Cardiac muscle cell (in vitro differentiated cells and primary cell): ENCODE results near the gene VWA8. TPM values are rescaled to one million over a fixed set of nuclear protein-coding genes. Genes with fewer than 3 reads are reported as not detected.

Experiments used
- DNase-seq, 2 donors: peaks; one replicate each; pipeline versions ENCODE4 v3.0.0 to v3.0.0-alpha.2; 2010 to 2017; ENCODE audit warnings: low read depth in 1 of 2, low spot score in 1 of 2
- H3K27ac ChIP-seq: fragments of 200-600 bp; sonication (generic); 2 replicates; pipeline ENCODE4 v1.5.1; 2016
- H3K27me3 ChIP-seq: fragments of 200-600 bp; sonication (generic); 2 replicates; pipeline ENCODE4 v1.6.0; 2016; ENCODE audit warnings: control low read depth
- H3K36me3 ChIP-seq: fragments of 200-600 bp; sonication (generic); 2 replicates; pipeline ENCODE4 v1.5.1; 2016; ENCODE audit warnings: control low read depth
- H3K4me1 ChIP-seq: fragments of 200-600 bp; sonication (generic); 2 replicates; pipeline ENCODE4 v1.8.1; 2017; ENCODE audit warnings: low read depth, mild to moderate bottlenecking, mixed run types
- H3K4me3 ChIP-seq: fragments of 200-600 bp; sonication (generic); 2 replicates; pipeline ENCODE4 v1.5.1; 2016; ENCODE audit warnings: mild to moderate bottlenecking
- H3K9me3 ChIP-seq: fragments of 200-600 bp; sonication (generic); 2 replicates; pipeline ENCODE4 v1.5.1; 2017; ENCODE audit warnings: low read depth, mild to moderate bottlenecking, control low read depth
- polyA plus RNA-seq: library from polyadenylated mRNA; unstranded; fragments of >200 nt; fragmentation: Nextera tagmentation; extraction: Ambion mirVana; gene quantifications from 2 replicates; pipeline ENCODE4 v1.2.1, GENCODE V29; 2016
- total RNA-seq: library from RNA; depleted of rRNA; stranded (reverse); fragments of >200 nt; gene quantifications from 2 replicates; pipeline ENCODE4 v1.2.3, GENCODE V29; 2016
- TF ChIP-seq, protein P1 (sequence below): IDR thresholded peaks from 2 replicates; pipeline ENCODE4 v1.5.1; 2012; ENCODE audit warnings: low read depth, mild to moderate bottlenecking, low read length

The VWA8 gene
- total and polyA plus RNA-seq, 2 experiments from 2014 or later: 9.4 to 22.9 TPM

DNA sequence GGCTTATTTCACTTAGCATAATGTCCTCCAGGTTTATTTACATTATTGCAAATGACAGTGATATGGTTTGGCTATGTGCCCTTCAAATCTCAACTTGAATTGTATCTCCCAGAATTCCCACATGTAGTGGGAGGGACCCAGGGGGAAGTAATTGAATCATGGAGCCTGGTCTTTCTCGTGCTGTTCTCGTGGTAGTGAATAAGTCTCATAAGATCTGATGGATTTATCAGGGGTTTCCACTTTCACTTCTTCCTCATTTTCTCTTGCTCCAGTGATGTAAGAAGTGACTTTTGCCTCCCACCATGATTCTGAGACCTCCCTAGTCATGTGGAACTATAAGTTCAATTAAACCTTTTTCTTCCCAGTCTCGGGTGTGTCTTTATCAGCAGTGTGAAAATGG, 109.6 kb downstream of the VWA8 start:
- Histone ChIP-seq H3K4me1 (peaks cover 7% of the 10 kb centered on the region), H3K27me3 (no peaks in the 10 kb centered on the region), H3K36me3 (peaks cover 2% of the 10 kb centered on the region), H3K27ac (no peak overlapping the region), H3K4me3 (no peak overlapping the region), H3K9me3 (no peaks in the 10 kb centered on the region)
- TF ChIP-seq, protein P1, sequence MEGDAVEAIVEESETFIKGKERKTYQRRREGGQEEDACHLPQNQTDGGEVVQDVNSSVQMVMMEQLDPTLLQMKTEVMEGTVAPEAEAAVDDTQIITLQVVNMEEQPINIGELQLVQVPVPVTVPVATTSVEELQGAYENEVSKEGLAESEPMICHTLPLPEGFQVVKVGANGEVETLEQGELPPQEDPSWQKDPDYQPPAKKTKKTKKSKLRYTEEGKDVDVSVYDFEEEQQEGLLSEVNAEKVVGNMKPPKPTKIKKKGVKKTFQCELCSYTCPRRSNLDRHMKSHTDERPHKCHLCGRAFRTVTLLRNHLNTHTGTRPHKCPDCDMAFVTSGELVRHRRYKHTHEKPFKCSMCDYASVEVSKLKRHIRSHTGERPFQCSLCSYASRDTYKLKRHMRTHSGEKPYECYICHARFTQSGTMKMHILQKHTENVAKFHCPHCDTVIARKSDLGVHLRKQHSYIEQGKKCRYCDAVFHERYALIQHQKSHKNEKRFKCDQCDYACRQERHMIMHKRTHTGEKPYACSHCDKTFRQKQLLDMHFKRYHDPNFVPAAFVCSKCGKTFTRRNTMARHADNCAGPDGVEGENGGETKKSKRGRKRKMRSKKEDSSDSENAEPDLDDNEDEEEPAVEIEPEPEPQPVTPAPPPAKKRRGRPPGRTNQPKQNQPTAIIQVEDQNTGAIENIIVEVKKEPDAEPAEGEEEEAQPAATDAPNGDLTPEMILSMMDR: no peak
- DNase-seq: no peak

- TF ChIP-seq, protein P1: peak; percentile 5
- peaks cover 7% of the 10 kb centered on the region for H3K4me1 ChIP-seq
- H3K27me3 ChIP-seq: no peaks in the 10 kb centered on the region
- H3K9me3 ChIP-seq: no peaks in the 10 kb centered on the region
- peak overlapping the region; percentile 74 for H3K27ac ChIP-seq
- H3K4me3 ChIP-seq: no peak overlapping the region
- peak; percentile 5 to 56 for DNase-seq
- H3K36me3 ChIP-seq: no peaks in the 10 kb centered on the region
Observed at GRCh38 chr13:41848435-41849255, 112.3 kb downstream of the VWA8 start.

- Histone ChIP-seq H3K4me3 (no peak overlapping the region), H3K27ac (no peak overlapping the region), H3K36me3 (no peaks in the 10 kb centered on the region), H3K4me1 (peaks cover 7% of the 10 kb centered on the region), H3K9me3 (no peaks in the 10 kb centered on the region), H3K27me3 (no peaks in the 10 kb centered on the region)
- no peak for DNase-seq
- TF ChIP-seq, protein P1: no peak
Observed at GRCh38 chr13:41847216-41847615, 113.7 kb downstream of the VWA8 start.

DNA sequence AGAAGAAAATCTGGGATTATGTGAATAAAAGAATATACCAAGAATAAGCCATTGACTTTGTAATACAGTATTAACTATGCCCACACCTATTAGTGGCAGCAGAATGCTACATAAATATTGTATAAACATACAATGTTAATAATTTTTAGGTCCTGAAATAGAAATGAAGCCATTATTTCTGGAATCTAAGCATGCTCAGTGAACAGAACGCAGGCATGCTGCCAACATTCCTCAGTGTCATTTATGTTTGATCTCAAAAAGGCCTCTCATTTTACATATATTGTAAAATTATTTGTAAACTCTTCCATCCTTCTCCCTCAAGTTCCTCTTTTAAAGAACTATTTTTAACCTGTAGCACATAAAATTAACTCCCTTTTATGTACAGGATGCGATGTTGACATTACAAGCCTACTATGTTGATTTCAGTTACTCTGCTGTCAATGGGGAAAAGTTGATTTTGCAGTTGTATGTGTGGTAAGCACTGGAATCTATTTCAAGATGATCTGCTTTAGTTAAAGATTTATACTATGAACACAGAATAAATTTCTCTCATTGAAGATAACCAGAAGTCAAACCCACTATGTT, 118.8 kb downstream of the VWA8 start:
- Histone ChIP-seq H3K27me3 (no peaks in the 10 kb centered on the region), H3K36me3 (no peaks in the 10 kb centered on the region), H3K9me3 (no peaks in the 10 kb centered on the region), H3K27ac (peak overlapping the region; percentile 64), H3K4me3 (no peak overlapping the region), H3K4me1 (no peaks in the 10 kb centered on the region)
- TF ChIP-seq, protein P1: no peak
- peak; percentile 14 to 75 for DNase-seq

DNA sequence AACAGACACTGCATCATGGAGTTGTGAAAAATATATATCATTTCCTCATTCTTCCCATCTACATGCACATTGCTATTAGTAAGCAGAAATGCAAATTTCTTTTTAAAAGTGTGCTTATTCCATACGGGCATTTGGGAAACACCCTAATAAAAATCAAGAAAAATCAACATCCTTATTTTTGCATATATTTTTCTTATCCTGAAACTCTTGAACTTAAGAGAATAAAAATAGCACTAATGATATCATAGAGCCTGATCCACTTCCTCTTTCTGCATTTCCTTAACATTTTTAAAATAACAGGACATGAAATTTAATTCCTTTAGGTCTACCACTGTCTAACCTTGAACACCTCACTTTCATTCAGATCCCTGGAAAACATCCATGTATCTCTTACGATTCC, 123.3 kb downstream of the VWA8 start:
- no peaks in the 10 kb centered on the region for H3K9me3 ChIP-seq
- TF ChIP-seq, protein P1: no peak
- no peaks in the 10 kb centered on the region for H3K27me3 ChIP-seq
- no peak overlapping the region for H3K4me3 ChIP-seq
- no peak for DNase-seq
- peaks cover 6% of the 10 kb centered on the region for H3K36me3 ChIP-seq
- no peaks in the 10 kb centered on the region for H3K4me1 ChIP-seq
- no peak overlapping the region for H3K27ac ChIP-seq
